SK-N-SH treated with all-trans-retinoic acid at 6 μM for 48 hours (cell line): Measurements from ENCODE around the gene RLN3.

Source experiments
- BACH2 ChIP-seq: fragments of 250-450 bp; sonication (Bioruptor Pico); IDR thresholded peaks from 2 replicates; pipeline ENCODE4 v1.9.0; 2021; ENCODE audit warnings: mild to moderate bottlenecking, borderline replicate concordance
- CREB5 ChIP-seq: fragments of 250-450 bp; sonication (Bioruptor Pico); IDR thresholded peaks from 2 replicates; pipeline ENCODE4 v1.5.1; 2020; ENCODE audit warnings: low read depth, mild to moderate bottlenecking, moderate library complexity
- ESRRG ChIP-seq: fragments of 250-450 bp; sonication (Bioruptor Pico); IDR thresholded peaks from 2 replicates; pipeline ENCODE4 v1.6.1; 2021; ENCODE audit warnings: mild to moderate bottlenecking
- ISL1 ChIP-seq: fragments of 250-450 bp; sonication (Bioruptor Pico); IDR thresholded peaks from 2 replicates; pipeline ENCODE4 v2.1.2; 2022; ENCODE audit warnings: mild to moderate bottlenecking, moderate library complexity
- OSR1 ChIP-seq: fragments of 250-450 bp; sonication (Bioruptor Pico); IDR thresholded peaks from 2 replicates; pipeline ENCODE4 v1.8.0; 2022; ENCODE audit warnings: moderate library complexity, mild to moderate bottlenecking, inconsistent platforms
- RARB ChIP-seq: fragments of 250-450 bp; sonication (Bioruptor Pico); IDR thresholded peaks from 2 replicates; pipeline ENCODE4 v1.8.0; 2021; ENCODE audit warnings: mild to moderate bottlenecking, moderate library complexity
- ZFP30 ChIP-seq: fragments of 450-650 bp; formaldehyde crosslinking; IDR thresholded peaks from 2 replicates; pipeline ENCODE4 v1.5.0; 2022; ENCODE audit warnings: mild to moderate bottlenecking, moderate library complexity
- ZNF565 ChIP-seq: fragments of 450-650 bp; formaldehyde crosslinking; conservative IDR thresholded peaks from 2 replicates; pipeline ENCODE4 v1.5.0; 2020; ENCODE audit warnings: low read depth, mild to moderate bottlenecking, moderate library complexity
- TF ChIP-seq, protein P1 (sequence below): fragments of 250-450 bp; sonication (Bioruptor Pico); IDR thresholded peaks from 2 replicates; pipeline ENCODE4 v1.8.0; 2020; ENCODE audit warnings: mild to moderate bottlenecking, moderate library complexity, borderline replicate concordance
- TF ChIP-seq, protein P2 (sequence below): fragments of 250-450 bp; sonication (Bioruptor Pico); IDR thresholded peaks from 2 replicates; pipeline ENCODE4 v1.5.1; 2021; ENCODE audit warnings: mild to moderate bottlenecking, moderate library complexity

- TF ChIP-seq, protein P1, sequence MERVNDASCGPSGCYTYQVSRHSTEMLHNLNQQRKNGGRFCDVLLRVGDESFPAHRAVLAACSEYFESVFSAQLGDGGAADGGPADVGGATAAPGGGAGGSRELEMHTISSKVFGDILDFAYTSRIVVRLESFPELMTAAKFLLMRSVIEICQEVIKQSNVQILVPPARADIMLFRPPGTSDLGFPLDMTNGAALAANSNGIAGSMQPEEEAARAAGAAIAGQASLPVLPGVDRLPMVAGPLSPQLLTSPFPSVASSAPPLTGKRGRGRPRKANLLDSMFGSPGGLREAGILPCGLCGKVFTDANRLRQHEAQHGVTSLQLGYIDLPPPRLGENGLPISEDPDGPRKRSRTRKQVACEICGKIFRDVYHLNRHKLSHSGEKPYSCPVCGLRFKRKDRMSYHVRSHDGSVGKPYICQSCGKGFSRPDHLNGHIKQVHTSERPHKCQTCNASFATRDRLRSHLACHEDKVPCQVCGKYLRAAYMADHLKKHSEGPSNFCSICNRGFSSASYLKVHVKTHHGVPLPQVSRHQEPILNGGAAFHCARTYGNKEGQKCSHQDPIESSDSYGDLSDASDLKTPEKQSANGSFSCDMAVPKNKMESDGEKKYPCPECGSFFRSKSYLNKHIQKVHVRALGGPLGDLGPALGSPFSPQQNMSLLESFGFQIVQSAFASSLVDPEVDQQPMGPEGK (CRISPR knock-in tag): no peak
- TF ChIP-seq OSR1 (CRISPR knock-in tag) (no peak), RARB (CRISPR knock-in tag) (no peak), BACH2 (no peak), CREB5 (CRISPR knock-in tag) (no peak), ESRRG (CRISPR knock-in tag) (no peak), ZFP30 (no peak), ISL1 (CRISPR knock-in tag) (no peak), ZNF565 (CRISPR knock-in tag) (no peak)
- TF ChIP-seq, protein P2, sequence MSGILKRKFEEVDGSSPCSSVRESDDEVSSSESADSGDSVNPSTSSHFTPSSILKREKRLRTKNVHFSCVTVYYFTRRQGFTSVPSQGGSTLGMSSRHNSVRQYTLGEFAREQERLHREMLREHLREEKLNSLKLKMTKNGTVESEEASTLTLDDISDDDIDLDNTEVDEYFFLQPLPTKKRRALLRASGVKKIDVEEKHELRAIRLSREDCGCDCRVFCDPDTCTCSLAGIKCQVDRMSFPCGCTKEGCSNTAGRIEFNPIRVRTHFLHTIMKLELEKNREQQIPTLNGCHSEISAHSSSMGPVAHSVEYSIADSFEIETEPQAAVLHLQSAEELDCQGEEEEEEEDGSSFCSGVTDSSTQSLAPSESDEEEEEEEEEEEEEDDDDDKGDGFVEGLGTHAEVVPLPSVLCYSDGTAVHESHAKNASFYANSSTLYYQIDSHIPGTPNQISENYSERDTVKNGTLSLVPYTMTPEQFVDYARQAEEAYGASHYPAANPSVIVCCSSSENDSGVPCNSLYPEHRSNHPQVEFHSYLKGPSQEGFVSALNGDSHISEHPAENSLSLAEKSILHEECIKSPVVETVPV (CRISPR knock-in tag): no peak
Measured at GRCh38 chr19:14048443-14049153, 20.6 kb downstream of the RLN3 start.
